Left colon (tissue), 2 donors: ENCODE results near the gene SMIM38. TPM values are rescaled to one million over a fixed set of nuclear protein-coding genes. Genes with fewer than 3 reads are reported as not detected.
A peak's percentile ranks its signal among the peaks of the same experiment; 100 is the strongest.
"Not testable (repeated sequence)": the region's sequence is repeated elsewhere in the genome, so short reads cannot be mapped to it uniquely, and the experiment has no call there.

ENCODE experiments used
- ATAC-seq: fragments of 200-7000 bp; cut with Tn5 transposase; one replicate; pipeline ENCODE4 v1.9.1; 2020; ENCODE audit warnings: mild to moderate bottlenecking, moderate library complexity
- DNase-seq, 2 donors: peaks; one replicate each; pipeline ENCODE4 v3.0.0-alpha.2; 2020
- intact Hi-C, 2 donors: fragments of 100-400 bp; cut with DNase I in 1 of 2; cut with micrococcal nuclease in 1 of 2; formaldehyde crosslinking; loops; one replicate each; pipeline versions ENCODE4 v1.11.2 to v1.14.0; 2022; cut with DNase I, micrococcal nuclease
- total RNA-seq, 2 donors: library from RNA; stranded (reverse); fragmentation: NEBNext Ultra II Directional; extraction: Animal tissue kit (Norgen Biotek cat#: 25700); gene quantifications; one replicate each; pipeline ENCODE4 v1.2.1, GENCODE V29; 2021
- donor health status: DM: no; HTN: no; CAD: no.
- donor health status: DM: yes; HTN: yes; CAD: no.

SMIM38 gene
- total RNA-seq, 2 donors from 2014 or later: 0.22 to 0.70 TPM

GRCh38 chr11:69135420-69136363 lies 20.0 kb upstream of the SMIM38 start:
- DNase-seq (no peak), ATAC-seq (no peak)
- intact Hi-C loops: no loop called here

- intact Hi-C loops: no loop called here
- no peak for ATAC-seq
These were observed 19.3 kb upstream of the SMIM38 start for GRCh38 chr11:69136471-69136870.

GRCh38 chr11:69137151-69137844 lies 18.4 kb upstream of the SMIM38 start:
- intact Hi-C loops: no loop called here
- DNase-seq: no peak
- peak; percentile 77 for ATAC-seq

More at GRCh38 chr11:69136471-69136870, 19.3 kb upstream of the SMIM38 start:
- no peak for DNase-seq

GRCh38 chr11:69138265-69138664 lies 17.5 kb upstream of the SMIM38 start:
- no peak for DNase-seq

GRCh38 chr11:69140161-69140560 lies 15.6 kb upstream of the SMIM38 start:
- ATAC-seq, DNase-seq, intact Hi-C loops: not testable (repeated sequence)

More at GRCh38 chr11:69138265-69138664, 17.5 kb upstream of the SMIM38 start:
- no peak for ATAC-seq
- intact Hi-C loops: no loop called here

GRCh38 chr11:69140635-69141034 lies 15.1 kb upstream of the SMIM38 start:
- DNase-seq: peak in 1 of 2 donors; percentile 21
- peak; percentile 76 for ATAC-seq
- intact Hi-C loops: no loop called here

GRCh38 chr11:69141742-69142141 lies 14.0 kb upstream of the SMIM38 start:
- intact Hi-C loops: no loop called here
- no peak for ATAC-seq
- DNase-seq: no peak

- intact Hi-C loops: no loop called here
- DNase-seq: no peak
These were observed 12.8 kb upstream of the SMIM38 start for GRCh38 chr11:69142895-69143294.

GRCh38 chr11:69144316-69145049 lies 11.3 kb upstream of the SMIM38 start:
- ATAC-seq: no peak
- intact Hi-C loops: no loop called here
- DNase-seq: no peak

More at GRCh38 chr11:69142895-69143294, 12.8 kb upstream of the SMIM38 start:
- no peak for ATAC-seq

- DNase-seq: no peak
- ATAC-seq: no peak
- intact Hi-C loops: no loop called here
These were observed 10.7 kb upstream of the SMIM38 start for GRCh38 chr11:69145050-69145380.

GRCh38 chr11:69148377-69148762 lies 7.4 kb upstream of the SMIM38 start:
- no peak for ATAC-seq

GRCh38 chr11:69148806-69149205 lies 6.9 kb upstream of the SMIM38 start:
- no peak for DNase-seq
- intact Hi-C loops: no loop called here
- ATAC-seq: no peak

More at GRCh38 chr11:69148377-69148762, 7.4 kb upstream of the SMIM38 start:
- intact Hi-C loops: no loop called here
- DNase-seq: no peak

GRCh38 chr11:69149338-69150045 lies 6.2 kb upstream of the SMIM38 start:
- intact Hi-C loops, ATAC-seq, DNase-seq: not testable (repeated sequence)

GRCh38 chr11:69150175-69150574 lies 5.6 kb upstream of the SMIM38 start:
- ATAC-seq (no peak), DNase-seq (no peak)

GRCh38 chr11:69151836-69152235 lies 3.9 kb upstream of the SMIM38 start:
- ATAC-seq: no peak
- no peak for DNase-seq
- intact Hi-C loops: no loop called here

More at GRCh38 chr11:69150175-69150574, 5.6 kb upstream of the SMIM38 start:
- intact Hi-C loops: no loop called here

- intact Hi-C loops: no loop called here
- DNase-seq: no peak
- ATAC-seq: no peak
These were observed 2.9 kb upstream of the SMIM38 start for GRCh38 chr11:69152733-69153421.

GRCh38 chr11:69153661-69154060 lies 2.1 kb upstream of the SMIM38 start:
- DNase-seq: no peak
- no peak for ATAC-seq
- intact Hi-C loops: no loop called here
